GM21737 (cell line): Measurements from ENCODE around the gene CPSF4.
"Not testable (repeated sequence)": the region's sequence is repeated elsewhere in the genome, so short reads cannot be mapped to it uniquely, and the experiment has no call there.

ENCODE experiments used
- ATAC-seq: cut with Tn5 transposase; IDR thresholded peaks from one replicate; pipeline ENCODE4 v1.9.1; 2021; ENCODE audit warnings: mild to moderate bottlenecking, moderate library complexity; ENCODE audit not compliant: unreplicated experiment

CPSF4 gene

GRCh38 chr7:99407872-99408378 lies 30.8 kb upstream of the CPSF4 start:
- ATAC-seq: no peak

GRCh38 chr7:99408379-99409191 lies 30.2 kb upstream of the CPSF4 start, which contains the start of the genes BUD31 and PDAP1:
BUD31 (plus strand) TSS chr7:99408969; CDS start chr7:99411093, 2,124 bp downstream.
PDAP1 (minus strand) TSS chr7:99408597; CDS start chr7:99408548, 49 bp downstream.
- ATAC-seq: peak; percentile 75

GRCh38 chr7:99409192-99409572 lies 29.6 kb upstream of the CPSF4 start:
- no peak for ATAC-seq

- no peak for ATAC-seq
Measured at GRCh38 chr7:99409806-99410205, 28.9 kb upstream of the CPSF4 start.

- ATAC-seq: no peak
Measured at GRCh38 chr7:99410635-99411034, 28.1 kb upstream of the CPSF4 start.

GRCh38 chr7:99415513-99416127 lies 23.1 kb upstream of the CPSF4 start:
- ATAC-seq: not testable (repeated sequence)

GRCh38 chr7:99418260-99418659 lies 20.5 kb upstream of the CPSF4 start:
- no peak for ATAC-seq

GRCh38 chr7:99419323-99420021 lies 19.3 kb upstream of the CPSF4 start:
- no peak for ATAC-seq

- ATAC-seq: no peak
Measured at GRCh38 chr7:99420213-99420612, 18.5 kb upstream of the CPSF4 start.

- no peak for ATAC-seq
Measured at GRCh38 chr7:99420986-99421385, 17.8 kb upstream of the CPSF4 start.

- no peak for ATAC-seq
Measured at GRCh38 chr7:99422186-99422585, 16.6 kb upstream of the CPSF4 start.

GRCh38 chr7:99422625-99423024 lies 16.1 kb upstream of the CPSF4 start:
- ATAC-seq: no peak

GRCh38 chr7:99424932-99425730 lies 13.6 kb upstream of the CPSF4 start:
- ATAC-seq: no peak

- ATAC-seq: no peak
Measured at GRCh38 chr7:99428972-99429566, 9.7 kb upstream of the CPSF4 start.

- no peak for ATAC-seq
Measured at GRCh38 chr7:99429756-99430155, 9.0 kb upstream of the CPSF4 start.

- not testable (repeated sequence) for ATAC-seq
Measured at GRCh38 chr7:99431756-99432540, 6.8 kb upstream of the CPSF4 start.

GRCh38 chr7:99433158-99433557 lies 5.6 kb upstream of the CPSF4 start:
- ATAC-seq: no peak

GRCh38 chr7:99437946-99438572 lies 684 bp upstream of the CPSF4 start:
- no peak for ATAC-seq

GRCh38 chr7:99440195-99440594 lies 1.5 kb downstream of the CPSF4 start:
- ATAC-seq: no peak
